ENCODE data around the gene RPN1.

DNA sequence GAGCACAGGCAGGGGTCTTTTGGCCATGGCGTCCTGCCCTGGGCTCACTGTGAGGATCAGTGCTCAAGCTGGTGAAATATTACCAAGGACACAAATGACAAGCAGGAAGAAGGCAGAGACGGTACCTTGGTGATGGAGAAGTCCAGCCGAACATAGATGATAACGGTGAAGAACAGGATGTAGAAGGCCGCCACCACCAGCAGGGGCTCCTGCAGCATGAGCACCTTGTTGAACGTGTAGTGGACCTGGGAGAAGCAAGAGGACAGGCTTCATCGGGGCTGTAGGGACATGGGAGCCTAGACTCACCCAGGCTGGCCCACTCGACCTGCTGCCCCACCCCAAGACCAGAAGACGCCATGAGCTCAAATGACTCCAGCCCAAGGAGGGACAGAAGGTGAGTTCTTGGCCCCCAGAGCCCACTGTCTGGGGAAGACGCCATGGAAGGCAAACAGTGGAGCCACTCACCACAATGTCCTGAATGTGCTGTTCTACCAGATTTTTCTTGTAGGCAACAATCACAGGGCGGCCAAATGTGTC lies 25.1 kb downstream of the RPN1 start:
- TF ChIP-seq GATA2 (IDR thresholded peaks at IDR 0.05; ENCODE audit: low read depth, low read length), result no peak
- no peak for TF ChIP-seq GATA3 (IDR thresholded peaks at IDR 0.05; ENCODE audit: low read depth, low read length)

Measured in SH-SY5Y (cell line).